Cardiac fibroblast (primary cell): ENCODE measurements around the gene PPARA.

Experiments used
- DNase-seq, 2 donors: peaks; one replicate each; pipeline versions ENCODE4 v3.0.0 to v3.0.0-alpha.2; 2010; ENCODE audit warnings: low read depth in 2 of 2
- H3K4me3 ChIP-seq, 2 donors: replicated peaks in 1 of 2; 1 replicate in 1 of 2; 2 replicates in 1 of 2; pipeline ENCODE4 v1.5.1; 2011; ENCODE audit warnings: low read depth in 2 of 2, low read length in 2 of 2, mild to moderate bottlenecking in 2 of 2, moderate library complexity in 1 of 2
- TF ChIP-seq, protein P1 (sequence below): IDR thresholded peaks from one replicate; pipeline ENCODE4 v1.5.1; 2011; ENCODE audit warnings: low read depth, mild to moderate bottlenecking, low read length, inconsistent platforms

PPARA gene

DNA sequence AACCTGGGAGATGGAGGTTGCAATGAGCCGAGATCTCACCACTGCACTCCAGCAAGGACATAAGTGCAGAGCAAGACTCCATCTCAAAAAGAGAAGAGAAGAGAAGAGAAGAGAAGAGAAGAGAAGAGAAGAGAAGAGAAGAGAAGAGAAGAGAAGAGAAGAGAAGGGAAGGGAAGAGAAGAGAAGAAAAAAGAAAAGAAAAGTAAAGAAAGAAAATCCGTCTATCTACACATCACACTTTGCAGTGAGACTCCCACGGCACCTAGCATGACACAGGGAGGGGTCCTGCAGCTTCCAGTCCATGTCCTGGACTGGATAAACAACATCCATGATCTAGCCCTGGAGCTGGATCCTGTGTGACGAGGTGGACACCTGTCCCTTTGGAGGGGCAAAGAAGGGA is 4.0 kb upstream of the PPARA start:
- no peak for DNase-seq
- H3K4me3 ChIP-seq, result no peak overlapping the region
- TF ChIP-seq, protein P1, sequence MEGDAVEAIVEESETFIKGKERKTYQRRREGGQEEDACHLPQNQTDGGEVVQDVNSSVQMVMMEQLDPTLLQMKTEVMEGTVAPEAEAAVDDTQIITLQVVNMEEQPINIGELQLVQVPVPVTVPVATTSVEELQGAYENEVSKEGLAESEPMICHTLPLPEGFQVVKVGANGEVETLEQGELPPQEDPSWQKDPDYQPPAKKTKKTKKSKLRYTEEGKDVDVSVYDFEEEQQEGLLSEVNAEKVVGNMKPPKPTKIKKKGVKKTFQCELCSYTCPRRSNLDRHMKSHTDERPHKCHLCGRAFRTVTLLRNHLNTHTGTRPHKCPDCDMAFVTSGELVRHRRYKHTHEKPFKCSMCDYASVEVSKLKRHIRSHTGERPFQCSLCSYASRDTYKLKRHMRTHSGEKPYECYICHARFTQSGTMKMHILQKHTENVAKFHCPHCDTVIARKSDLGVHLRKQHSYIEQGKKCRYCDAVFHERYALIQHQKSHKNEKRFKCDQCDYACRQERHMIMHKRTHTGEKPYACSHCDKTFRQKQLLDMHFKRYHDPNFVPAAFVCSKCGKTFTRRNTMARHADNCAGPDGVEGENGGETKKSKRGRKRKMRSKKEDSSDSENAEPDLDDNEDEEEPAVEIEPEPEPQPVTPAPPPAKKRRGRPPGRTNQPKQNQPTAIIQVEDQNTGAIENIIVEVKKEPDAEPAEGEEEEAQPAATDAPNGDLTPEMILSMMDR, result no peak

DNA sequence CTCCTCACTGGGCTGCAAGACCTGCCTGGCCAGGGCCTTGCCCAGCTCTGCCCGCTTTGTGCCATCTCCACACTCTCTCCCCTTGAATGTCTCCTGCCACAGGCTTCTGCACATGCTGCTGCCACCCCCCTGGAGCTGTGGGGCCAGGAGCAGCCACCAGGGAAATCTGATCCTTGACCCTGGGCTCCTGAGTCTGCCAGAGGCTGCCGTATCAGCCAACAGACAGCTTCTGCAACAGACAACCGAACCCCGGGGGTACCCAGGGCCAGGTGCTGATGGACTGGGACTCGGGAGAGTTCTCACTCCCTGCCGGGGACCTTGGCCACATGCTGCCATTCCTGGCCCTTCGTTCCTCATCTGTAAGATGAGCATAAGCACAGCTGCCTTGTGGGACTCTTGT is 3.3 kb upstream of the PPARA start:
- TF ChIP-seq, protein P1, result no peak
- no peak for DNase-seq
- H3K4me3 ChIP-seq, result no peak overlapping the region

DNA sequence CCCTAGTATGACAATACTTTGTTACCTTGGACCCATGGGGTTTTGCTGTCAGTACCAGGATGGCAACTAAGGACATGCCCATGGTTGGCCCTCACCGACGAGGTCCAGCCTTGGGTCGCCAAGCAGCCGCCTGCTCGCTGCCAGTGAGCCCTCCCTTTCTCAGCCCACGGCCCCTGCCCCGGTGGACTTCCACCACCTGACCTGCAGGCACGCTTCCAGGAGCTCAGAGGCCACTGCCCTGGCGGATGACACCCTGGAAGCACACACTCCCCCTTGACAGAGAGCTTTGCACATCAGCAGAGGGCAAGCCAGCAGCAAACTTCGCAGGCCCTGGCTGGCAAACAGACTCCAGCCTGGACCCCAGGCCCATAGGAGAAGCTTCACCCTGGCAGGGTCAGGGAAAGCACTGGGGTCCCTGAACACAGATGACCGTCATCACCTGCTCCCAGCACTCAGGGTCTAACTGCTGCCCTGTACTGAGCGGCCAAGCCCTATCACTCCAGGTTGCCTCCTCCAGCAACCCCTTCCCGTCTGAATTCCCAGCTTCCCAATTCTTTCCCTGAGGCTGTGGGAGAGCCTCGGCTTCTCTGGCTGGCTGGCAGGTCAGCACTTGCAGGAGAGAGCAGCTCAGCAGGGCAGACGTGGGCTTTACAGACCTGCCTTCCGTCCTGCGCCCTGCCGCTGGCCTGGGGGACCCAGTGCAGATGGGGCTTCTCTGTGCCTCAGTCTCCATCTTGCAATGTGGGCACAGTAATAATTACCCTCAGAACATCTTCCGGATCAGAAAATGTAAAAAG is 2.7 kb upstream of the PPARA start:
- DNase-seq, result no peak
- H3K4me3 ChIP-seq, result no peak overlapping the region
- TF ChIP-seq, protein P1, result no peak

DNA sequence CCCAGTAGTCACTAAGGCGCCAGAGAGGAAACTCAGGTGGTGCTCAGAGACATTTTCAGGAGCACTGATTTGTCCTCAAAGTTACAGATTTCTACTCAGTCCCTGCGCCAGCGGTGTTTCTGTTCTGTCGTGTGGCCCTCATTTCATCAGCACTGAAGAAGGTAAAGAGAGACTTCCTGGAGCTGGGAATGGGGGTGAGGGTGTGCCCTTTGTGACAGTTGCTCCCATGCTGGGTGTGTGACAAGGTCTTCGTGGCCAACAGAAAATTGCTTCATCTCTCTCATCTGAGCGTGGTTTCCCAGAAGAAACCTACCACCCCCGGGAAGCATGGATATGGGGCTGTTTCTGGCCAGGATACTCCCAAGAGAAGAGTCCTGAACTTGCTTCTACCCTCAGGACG is 2.0 kb upstream of the PPARA start:
- TF ChIP-seq, protein P1, result no peak
- DNase-seq, result no peak
- no peak overlapping the region for H3K4me3 ChIP-seq

DNA sequence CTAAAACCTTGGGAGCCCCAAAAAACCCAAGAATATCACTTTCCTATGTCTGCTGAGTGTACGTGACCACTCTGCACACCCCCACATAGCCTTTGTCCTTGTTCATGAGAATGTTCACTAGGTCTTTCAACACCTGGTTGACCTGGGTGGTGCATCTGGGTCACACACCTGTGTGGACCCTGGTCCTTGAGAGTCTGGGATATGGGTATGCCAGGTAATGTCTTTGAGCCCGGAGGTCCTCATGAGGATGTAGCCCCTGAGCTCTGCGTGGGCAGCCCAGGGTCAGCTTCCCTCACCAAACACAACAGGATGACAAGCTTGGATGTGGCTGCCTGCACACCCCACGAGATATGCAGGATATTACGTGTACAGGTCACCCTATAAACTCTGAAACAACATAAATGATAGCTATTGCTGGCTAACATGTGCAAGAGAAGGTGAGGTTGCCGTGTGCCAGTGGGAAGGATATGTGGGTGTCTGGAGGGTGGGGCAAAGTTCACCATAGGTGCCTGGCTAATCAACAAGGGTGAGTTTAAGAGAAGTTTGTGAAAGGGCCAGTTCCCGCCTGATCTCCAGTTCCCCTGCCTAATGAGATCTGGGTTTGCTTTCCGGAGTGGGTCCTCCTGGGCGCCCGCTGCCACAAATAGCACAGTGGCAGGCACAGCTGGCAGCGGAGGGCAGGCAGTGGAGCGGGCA is 1.4 kb upstream of the PPARA start:
- TF ChIP-seq, protein P1, result no peak
- peak overlapping the region; percentile 68 to 90 for H3K4me3 ChIP-seq
- DNase-seq, result no peak

DNA sequence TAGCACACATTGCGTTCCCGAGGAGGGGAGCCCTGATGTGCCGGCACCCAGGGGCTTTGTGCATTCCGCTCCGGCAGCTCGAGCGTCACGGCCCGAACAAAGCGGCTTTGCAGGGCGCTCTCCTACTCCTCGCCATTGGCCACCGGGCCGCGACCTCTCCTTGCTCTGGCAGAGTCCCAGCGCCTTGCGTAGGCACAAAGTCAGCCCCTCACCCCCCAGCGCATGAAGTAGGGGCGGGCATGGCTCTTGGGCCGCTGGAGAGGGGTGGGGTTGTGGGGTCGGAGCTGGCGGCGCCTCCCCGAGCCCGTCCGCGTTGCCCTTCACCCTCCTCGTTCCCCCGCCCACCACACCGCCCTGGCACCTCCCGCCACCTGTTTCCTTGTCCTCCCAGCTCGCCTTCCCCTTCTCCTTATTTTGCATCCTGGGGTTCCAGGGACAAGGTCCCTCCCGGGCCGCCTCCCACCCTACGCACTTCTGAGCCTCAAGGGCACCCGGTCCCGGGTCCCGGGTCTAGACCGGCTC is 753 bp upstream of the PPARA start:
- peak in 1 of 2 donors; percentile 38 for DNase-seq
- TF ChIP-seq, protein P1, result no peak
- H3K4me3 ChIP-seq, result peak overlapping the region; percentile 68 to 90
